HG03571 (cell line): ENCODE results near the gene PIAS1.
"Not testable (repeated sequence)": the region's sequence is repeated elsewhere in the genome, so short reads cannot be mapped to it uniquely, and the experiment has no call there.

Source experiments
- ATAC-seq: cut with Tn5 transposase; IDR thresholded peaks from one replicate; pipeline ENCODE4 v1.9.1; 2021; ENCODE audit not compliant: unreplicated experiment

Gene PIAS1

DNA sequence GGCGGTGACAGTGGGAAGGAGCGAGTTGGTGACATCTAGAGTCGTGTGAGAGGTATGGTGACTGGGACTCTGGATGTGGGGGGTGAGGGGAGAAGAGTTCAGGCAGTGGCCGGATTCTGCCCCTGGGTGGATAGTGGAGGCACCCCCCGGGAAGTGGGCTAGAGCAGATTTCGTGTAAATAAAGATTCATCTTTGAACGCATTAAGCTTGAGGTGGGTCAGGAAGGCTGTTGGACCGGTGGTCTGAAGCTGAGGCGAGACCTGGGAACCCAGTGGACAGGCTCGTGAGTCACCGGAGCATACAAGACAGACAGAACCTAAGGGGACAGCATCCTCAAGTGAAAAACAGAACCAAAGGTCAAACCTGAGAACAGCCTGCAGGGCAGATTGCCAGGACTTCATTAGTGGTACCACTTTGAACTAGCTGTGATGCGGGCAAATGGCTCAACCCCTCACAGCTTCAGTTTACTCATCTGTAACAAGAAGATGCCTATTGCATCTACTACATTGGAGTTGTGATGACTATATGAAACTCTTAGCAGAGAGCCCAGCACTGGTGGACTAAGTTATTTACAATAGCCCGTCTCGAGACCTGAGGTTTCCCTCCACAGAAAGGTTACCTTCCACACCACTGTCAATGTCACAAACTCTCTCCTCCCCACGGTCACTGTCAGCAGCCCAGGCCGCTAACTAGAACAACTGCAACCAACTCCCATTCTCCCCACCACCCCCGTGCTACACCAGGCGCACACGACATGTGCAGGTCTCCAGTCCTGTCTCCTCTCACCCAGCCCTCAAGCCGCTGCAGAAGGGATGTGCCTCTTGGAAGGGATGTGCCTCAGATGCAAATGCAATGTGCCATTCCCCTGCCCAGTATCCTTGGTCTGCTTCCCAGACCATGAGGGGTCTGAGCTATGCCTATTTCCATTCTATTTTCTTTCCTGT lies 176.3 kb downstream of the PIAS1 start:
- no peak for ATAC-seq

DNA sequence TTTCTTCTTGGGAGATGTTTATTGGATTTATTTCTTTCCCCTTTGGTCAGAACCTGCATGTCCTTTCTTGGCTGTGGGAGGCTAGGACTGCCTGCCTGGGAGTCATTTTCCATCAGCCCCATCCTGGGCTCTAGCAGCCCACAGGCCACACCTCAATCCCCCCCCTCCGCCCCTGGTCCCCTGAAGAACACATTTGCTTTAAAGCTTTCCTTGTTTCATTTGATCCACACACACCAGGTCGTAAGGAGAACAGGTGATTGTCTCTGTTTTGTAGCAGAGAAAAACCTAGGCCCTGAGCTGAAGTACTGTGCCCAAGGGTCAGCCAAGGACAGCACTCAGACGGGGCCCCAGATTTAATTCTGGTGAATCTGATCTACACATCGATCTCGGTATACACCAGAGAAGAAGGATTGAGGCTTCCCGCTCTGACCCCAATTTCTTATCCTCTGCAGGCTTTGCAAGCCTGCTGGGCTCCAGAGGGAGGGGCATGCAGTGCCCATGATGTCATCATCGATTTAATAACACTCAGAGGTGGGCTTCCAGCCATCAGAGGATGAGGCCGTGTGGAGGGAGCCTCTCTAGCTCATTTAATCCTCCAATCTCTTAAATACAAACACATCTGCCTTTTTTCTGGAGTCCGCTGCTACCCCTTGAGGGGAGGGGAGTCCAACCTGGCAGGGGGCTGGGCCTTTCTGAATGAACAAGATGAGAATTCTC lies 177.1 kb downstream of the PIAS1 start:
- no peak for ATAC-seq

DNA sequence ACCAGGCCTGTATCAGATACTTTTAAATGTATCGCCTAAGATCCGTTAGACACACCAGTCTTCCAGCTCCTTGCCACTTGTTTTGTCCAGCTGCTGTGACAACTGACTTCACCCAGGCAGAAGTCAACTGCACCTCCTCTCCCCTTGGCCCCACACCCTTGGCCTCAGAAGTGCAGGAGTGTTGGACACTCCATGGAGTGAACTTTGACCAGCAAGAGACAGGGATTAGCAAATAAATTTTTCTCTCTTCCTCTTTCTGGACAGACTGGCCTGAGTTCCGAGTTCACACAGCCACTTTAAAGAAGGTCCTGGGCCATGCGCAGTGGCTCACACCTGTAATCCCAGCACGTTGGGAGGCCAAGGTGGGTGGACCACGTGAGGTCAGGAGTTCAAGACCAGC lies 178.3 kb downstream of the PIAS1 start:
- no peak for ATAC-seq

DNA sequence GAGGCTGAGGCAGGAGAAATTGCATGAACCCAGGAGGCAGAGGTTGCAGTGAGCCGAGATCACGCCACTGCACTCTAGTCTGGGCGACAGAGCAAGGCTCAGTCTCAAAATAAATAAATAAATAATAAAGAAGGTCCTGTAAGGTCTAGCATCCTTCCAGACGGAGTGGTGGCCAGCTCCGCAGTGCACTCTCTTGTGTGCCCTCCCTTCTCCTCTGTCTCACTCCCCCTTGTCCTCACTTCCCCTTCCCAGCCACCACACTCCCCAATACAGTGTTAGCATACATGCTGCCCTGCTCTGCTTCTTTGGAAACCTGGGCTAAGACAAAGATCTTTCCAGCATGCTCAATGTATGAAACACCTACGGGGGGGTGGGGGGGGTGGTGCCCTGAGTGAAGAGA lies 178.8 kb downstream of the PIAS1 start:
- ATAC-seq, result no peak

DNA sequence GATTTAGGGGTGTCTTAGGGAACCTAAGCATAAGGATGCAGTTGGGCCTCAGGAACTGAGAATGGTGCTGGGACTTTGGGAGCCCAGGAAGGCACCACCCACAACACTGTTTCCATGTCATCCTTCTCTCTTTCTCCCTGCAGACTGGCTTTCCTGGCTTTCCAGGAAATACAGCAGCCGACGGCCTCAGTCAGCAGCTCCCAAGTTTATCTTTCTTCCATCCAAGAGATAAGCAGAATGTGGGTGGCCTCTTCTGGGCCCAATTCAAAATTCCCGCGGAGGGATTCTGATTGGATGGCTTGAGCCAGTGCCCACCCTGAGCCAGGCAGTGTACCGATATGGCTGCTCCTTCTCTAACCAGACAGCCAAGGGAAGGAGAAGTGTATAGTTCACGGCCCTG lies 179.9 kb downstream of the PIAS1 start:
- ATAC-seq, result no peak

DNA sequence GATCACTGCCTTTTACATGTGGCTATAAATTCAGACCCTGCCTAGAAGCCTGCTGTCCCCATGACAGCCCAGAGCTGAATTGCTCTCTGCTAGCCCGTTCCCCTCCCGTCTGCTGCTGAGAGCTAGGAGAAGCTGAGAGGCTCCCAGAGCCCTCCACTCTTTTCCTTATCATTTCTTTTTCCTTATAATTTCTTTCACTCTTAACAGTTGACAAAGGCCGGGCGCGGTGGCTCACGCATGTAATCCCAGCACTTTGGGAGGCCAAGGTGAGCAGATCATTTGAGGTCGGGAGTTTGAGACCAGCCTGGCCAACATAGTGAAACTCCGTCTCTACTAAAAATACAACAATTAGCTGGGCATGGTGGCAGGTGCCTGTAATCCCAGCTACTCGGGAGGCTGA lies 180.4 kb downstream of the PIAS1 start:
- not testable (repeated sequence) for ATAC-seq

DNA sequence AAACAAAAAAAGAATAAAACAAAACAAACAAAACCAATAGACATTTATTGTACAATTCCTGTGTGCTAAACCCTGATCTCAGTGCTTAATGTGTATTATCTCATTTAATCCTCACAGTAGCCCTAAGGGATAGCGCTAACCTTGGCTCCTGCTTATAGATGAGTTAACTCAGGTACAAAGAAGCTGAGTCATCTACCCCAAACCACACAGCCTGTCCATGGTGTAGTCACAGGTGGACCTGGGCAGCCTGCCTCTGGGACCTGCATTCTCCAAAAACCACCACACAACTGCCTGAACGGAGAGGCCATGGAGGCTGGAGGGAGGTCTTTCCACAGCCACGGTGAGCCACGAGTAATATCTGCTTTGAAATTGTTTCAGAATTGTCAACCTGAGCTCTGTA lies 180.9 kb downstream of the PIAS1 start:
- ATAC-seq, result no peak

DNA sequence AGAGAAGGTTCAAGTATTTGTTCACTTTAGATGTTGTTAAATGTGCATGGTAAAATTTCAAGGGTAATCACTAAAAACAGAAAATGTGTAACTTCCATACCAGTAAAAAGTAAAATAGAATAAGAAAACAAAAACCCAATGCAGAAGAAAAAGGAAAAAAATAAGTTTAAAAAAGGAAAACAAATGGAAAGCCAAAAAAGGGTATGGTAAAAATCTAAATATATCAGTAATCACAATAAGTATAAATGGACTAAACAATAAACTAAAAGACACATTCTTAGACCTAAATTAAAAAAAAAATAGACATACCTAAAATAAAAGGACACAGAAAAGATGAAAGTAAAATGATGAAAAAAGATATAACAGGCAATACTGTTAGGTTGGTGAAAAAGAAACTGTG lies 184.9 kb downstream of the PIAS1 start:
- no peak for ATAC-seq

DNA sequence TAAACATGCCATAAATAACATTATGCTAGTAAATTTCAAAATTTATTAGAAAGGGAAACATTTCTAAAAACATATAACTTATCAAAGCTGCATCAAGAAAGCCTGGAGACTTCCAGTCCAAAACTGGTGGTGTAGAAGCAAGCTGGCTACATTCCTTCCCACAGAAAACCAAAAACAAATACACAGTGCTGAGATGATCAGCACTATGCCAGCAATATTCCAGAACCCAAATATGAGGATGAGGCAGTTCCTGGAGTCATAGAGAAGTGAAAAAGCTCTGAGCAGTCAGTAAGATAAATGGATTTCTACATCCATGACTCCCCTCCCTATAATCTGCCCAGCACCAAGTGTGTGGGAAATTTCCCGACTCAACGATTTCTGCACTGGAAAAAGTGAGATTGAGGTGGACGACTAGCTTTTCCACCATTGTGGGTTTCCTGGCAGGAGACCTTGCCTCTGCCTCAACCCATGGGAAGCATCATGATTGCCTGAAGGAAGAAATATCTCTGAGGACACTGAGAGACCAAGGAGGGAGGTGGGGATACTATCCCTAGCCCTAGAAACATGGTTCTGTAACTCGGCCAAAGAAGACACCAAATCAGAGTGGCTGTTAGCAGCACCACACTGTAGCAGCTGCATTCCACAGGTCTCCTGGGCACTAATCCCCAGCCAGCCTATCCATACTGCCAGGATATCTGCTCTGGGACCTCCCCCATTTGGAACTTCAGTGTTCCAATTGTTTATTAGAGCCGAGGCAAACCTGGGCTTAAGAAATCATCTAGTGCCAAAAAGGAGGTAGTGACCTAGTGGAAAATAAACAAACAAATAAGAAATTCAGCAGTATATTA lies 187.2 kb downstream of the PIAS1 start:
- no peak for ATAC-seq
